BJ (cell line): ENCODE results near the gene FAM180A. TPM values are rescaled to one million over a fixed set of nuclear protein-coding genes. Genes with fewer than 3 reads are reported as not detected.
"Not testable (repeated sequence)": the region's sequence is repeated elsewhere in the genome, so short reads cannot be mapped to it uniquely, and the experiment has no call there.

Experiments
- CTCF ChIA-PET: fragments of 350-600 bp; formaldehyde crosslinking; extraction: SDS; loops from one replicate; lab custom pipeline; 2021; ENCODE audit warnings: antibody characterized with exemption, inconsistent platforms; lab: Yijun Ruan, JAX
- POLR2A ChIA-PET: fragments of 300-600 bp; sonication (Branson Sonifier 250); formaldehyde crosslinking; extraction: SDS; loops from one replicate; lab custom pipeline; 2021; ENCODE audit warnings: antibody characterized with exemption; lab: Charles Lee
- DNase-seq: peaks from one replicate; pipeline ENCODE4 v3.0.0-alpha.2; 2011; ENCODE audit warnings: low read depth
- H3K27me3 ChIP-seq: 2 replicates; pipeline ENCODE4 v1.6.0; 2011; ENCODE audit warnings: low read length; ENCODE audit not compliant: control insufficient read depth, insufficient read depth
- H3K36me3 ChIP-seq: 2 replicates; pipeline ENCODE4 v1.5.1; 2011; ENCODE audit warnings: low read length; ENCODE audit not compliant: control insufficient read depth, insufficient read depth
- H3K4me3 ChIP-seq: 2 replicates; pipeline ENCODE4 v1.5.1; 2011; ENCODE audit warnings: low read depth, mild to moderate bottlenecking, control low read depth, low read length
- CTCF ChIP-seq: IDR thresholded peaks from 2 replicates; pipeline ENCODE4 v1.5.1; 2011; ENCODE audit warnings: low read depth, mild to moderate bottlenecking, control low read depth, inconsistent platforms, low read length, moderate library complexity; ENCODE audit not compliant: insufficient read depth
- polyA plus RNA-seq: library from polyadenylated mRNA; depleted of rRNA; stranded (reverse); fragments of >200 nt; gene quantifications from 2 replicates; pipeline ENCODE4 v1.2.3, GENCODE V29; 2011

The FAM180A gene
- polyA plus RNA-seq, 1 experiment: 2.1 TPM

GRCh38 chr7:135697276-135698049 is 51.1 kb downstream of the FAM180A start:
- Histone ChIP-seq H3K36me3 (no peaks in the 10 kb centered on the region), H3K4me3 (no peak overlapping the region), H3K27me3 (no peaks in the 10 kb centered on the region)
- ChIA-PET CTCF (interaction anchor here (0.6 to 1.3 kb wide), 3 partner anchors 10 to 25 kb away, joined by 3 to 4 read pairs (median 4); no protein-coding TSS in a partner anchor), POLR2A (no interaction called here)
- no peak for DNase-seq
- TF ChIP-seq CTCF: no peak

GRCh38 chr7:135693558-135693957 is 55.1 kb downstream of the FAM180A start:
- Histone ChIP-seq H3K36me3 (no peaks in the 10 kb centered on the region), H3K27me3 (no peaks in the 10 kb centered on the region), H3K4me3 (no peak overlapping the region)
- ChIA-PET POLR2A (no interaction called here), CTCF (interaction anchor here (1.2 kb wide), 1 partner anchor 17 kb away, joined by 3 read pairs; no protein-coding TSS in a partner anchor)
- no peak for DNase-seq
- no peak for TF ChIP-seq CTCF

GRCh38 chr7:135692606-135693005 is 56.0 kb downstream of the FAM180A start:
- H3K4me3 ChIP-seq, H3K27me3 ChIP-seq, H3K36me3 ChIP-seq, DNase-seq, POLR2A ChIA-PET: not testable (repeated sequence)
- CTCF ChIA-PET: interaction anchor here (2.7 kb wide), 1 partner anchor 18 kb away, joined by 9 read pairs; no protein-coding TSS in a partner anchor

GRCh38 chr7:135692055-135692454 is 56.6 kb downstream of the FAM180A start:
- CTCF ChIA-PET: interaction anchor here (0.7 to 2.7 kb wide), 2 partner anchors 19 to 21 kb away, joined by 3 to 9 read pairs; no protein-coding TSS in a partner anchor
- no peak for TF ChIP-seq CTCF
- no peak overlapping the region for H3K4me3 ChIP-seq
- POLR2A ChIA-PET: no interaction called here
- no peaks in the 10 kb centered on the region; the same call in 1 of the 2 replicates for H3K36me3 ChIP-seq
- DNase-seq: no peak
- no peaks in the 10 kb centered on the region for H3K27me3 ChIP-seq

GRCh38 chr7:135690566-135690965 is 58.0 kb downstream of the FAM180A start:
- TF ChIP-seq CTCF: no peak
- H3K4me3 ChIP-seq: no peak overlapping the region
- ChIA-PET CTCF (interaction anchor here (0.9 to 2.7 kb wide), 3 partner anchors 17 to 34 kb away, joined by 3 to 9 read pairs (median 4); no protein-coding TSS in a partner anchor), POLR2A (interaction anchor here (0.5 kb wide), 1 partner anchor 216 kb away, joined by 4 read pairs; no protein-coding TSS in a partner anchor)
- H3K36me3 ChIP-seq: no peaks in the 10 kb centered on the region; the same call in 1 of the 2 replicates
- no peaks in the 10 kb centered on the region for H3K27me3 ChIP-seq
- no peak for DNase-seq
